Stimulated activated naive CD4-positive, alpha-beta T cell treated with Interleukin-2 at 50 U/mL for 16 hours (primary cell): Measurements from ENCODE around the gene ELF3.
"Not testable (repeated sequence)": the region's sequence is repeated elsewhere in the genome, so short reads cannot be mapped to it uniquely, and the experiment has no call there.

Experiments used
- DNase-seq: peaks from one replicate; lab custom pipeline; 2025; lab: John Stamatoyannopoulos, UW

Gene ELF3

GRCh38 chr1:202036595-202037387 is 26.4 kb downstream of the ELF3 start:
- DNase-seq, result no peak

GRCh38 chr1:202037706-202038296 is 27.4 kb downstream of the ELF3 start:
- no peak for DNase-seq

GRCh38 chr1:202038688-202039346 is 28.4 kb downstream of the ELF3 start:
- DNase-seq, result no peak

- DNase-seq, result no peak
Measured at GRCh38 chr1:202045705-202046104, 35.3 kb downstream of the ELF3 start.

GRCh38 chr1:202046227-202046626 is 35.8 kb downstream of the ELF3 start:
- no peak for DNase-seq

- no peak for DNase-seq
Measured at GRCh38 chr1:202046748-202047708, 36.6 kb downstream of the ELF3 start.

- DNase-seq, result no peak
Measured at GRCh38 chr1:202047977-202048376, 37.6 kb downstream of the ELF3 start.

GRCh38 chr1:202049129-202049528 is 38.7 kb downstream of the ELF3 start:
- no peak for DNase-seq

- no peak for DNase-seq
Measured at GRCh38 chr1:202054094-202054493, 43.7 kb downstream of the ELF3 start.

GRCh38 chr1:202054673-202055072 is 44.3 kb downstream of the ELF3 start:
- not testable (repeated sequence) for DNase-seq

- DNase-seq, result no peak
Measured at GRCh38 chr1:202056644-202057334, 46.4 kb downstream of the ELF3 start.

GRCh38 chr1:202057335-202057704 is 46.9 kb downstream of the ELF3 start:
- DNase-seq, result not testable (repeated sequence)

GRCh38 chr1:202058001-202058908 is 47.9 kb downstream of the ELF3 start:
- no peak for DNase-seq

GRCh38 chr1:202061055-202061454 is 50.7 kb downstream of the ELF3 start:
- DNase-seq, result no peak

GRCh38 chr1:202061787-202062186 is 51.4 kb downstream of the ELF3 start:
- DNase-seq, result not testable (repeated sequence)

- not testable (repeated sequence) for DNase-seq
Measured at GRCh38 chr1:202062636-202063035, 52.2 kb downstream of the ELF3 start.

- no peak for DNase-seq
Measured at GRCh38 chr1:202063093-202063492, 52.7 kb downstream of the ELF3 start.

- DNase-seq, result not testable (repeated sequence)
Measured at GRCh38 chr1:202064889-202065312, 54.5 kb downstream of the ELF3 start.
